ENCODE data around the gene NAT10. TPM values are rescaled to one million over a fixed set of nuclear protein-coding genes. Genes with fewer than 3 reads are reported as not detected.

Gene NAT10
- total RNA-seq, 2 experiments from 2014 or later, result 142 to 147 TPM

- intact Hi-C loops (cut with DNase I, micrococcal nuclease), result no loop called here
- Mint-ChIP-seq H3K27ac (no peak overlapping the region), H3K9me3 (ENCODE audit: low read depth) (no peaks in the 10 kb centered on the region), H3K27me3 (peaks cover 2% of the 10 kb centered on the region), H3K36me3 (ENCODE audit: low read depth) (no peaks in the 10 kb centered on the region), H3K4me3 (no peak overlapping the region), H3K4me1 (peaks cover 2% of the 10 kb centered on the region)
- ChIA-PET CTCF (interaction anchor here (0.8 to 1.3 kb wide), 6 partner anchors 8 to 180 kb away, joined by 3 to 6 read pairs (median 4); partner anchors contain the start of gene ABTB2), POLR2A (interaction anchor here (0.5 kb wide), 1 partner anchor 202 kb away, joined by 8 read pairs; no protein-coding TSS in a partner anchor)
- no peak for DNase-seq
- no peak for ATAC-seq
Measured at GRCh38 chr11:34181856-34182405, 76.5 kb downstream of the NAT10 start.

- ATAC-seq, result no peak
- no peak overlapping the region for H3K4me3 Mint-ChIP-seq
- no peak for DNase-seq
- H3K36me3 Mint-ChIP-seq (ENCODE audit: low read depth), result no peaks in the 10 kb centered on the region
- peaks cover 2% of the 10 kb centered on the region for H3K27me3 Mint-ChIP-seq
- intact Hi-C loops (cut with DNase I, micrococcal nuclease), result no loop called here
- POLR2A ChIA-PET, result interaction anchor here (0.5 kb wide), 1 partner anchor 201 kb away, joined by 8 read pairs; no protein-coding TSS in a partner anchor
- no peak overlapping the region for H3K27ac Mint-ChIP-seq
- CTCF ChIA-PET, result interaction anchor here (0.8 to 1.1 kb wide), 4 partner anchors 8 to 180 kb away, joined by 3 to 6 read pairs (median 3); partner anchors contain the start of gene ABTB2
- peaks cover 2% of the 10 kb centered on the region for H3K4me1 Mint-ChIP-seq
- no peaks in the 10 kb centered on the region for H3K9me3 Mint-ChIP-seq (ENCODE audit: low read depth)
Measured at GRCh38 chr11:34182425-34182824, 77.0 kb downstream of the NAT10 start.

- H3K9me3 Mint-ChIP-seq (ENCODE audit: low read depth), result no peaks in the 10 kb centered on the region
- no peaks in the 10 kb centered on the region for H3K36me3 Mint-ChIP-seq (ENCODE audit: low read depth)
- H3K4me1 Mint-ChIP-seq, result peaks cover 2% of the 10 kb centered on the region
- DNase-seq (no peak), ATAC-seq (peak; percentile 59)
- CTCF ChIA-PET, result interaction anchor here (0.8 to 3.8 kb wide), 5 partner anchors 9 to 179 kb away, joined by 3 to 16 read pairs (median 3); partner anchors contain the start of gene ABTB2
- H3K4me3 Mint-ChIP-seq, result no peak overlapping the region
- H3K27ac Mint-ChIP-seq, result no peak overlapping the region
- no peaks in the 10 kb centered on the region for H3K27me3 Mint-ChIP-seq
- POLR2A ChIA-PET, result no interaction called here
- intact Hi-C loops (cut with DNase I, micrococcal nuclease), result no loop called here
Measured at GRCh38 chr11:34182921-34183685, 77.7 kb downstream of the NAT10 start.

DNA sequence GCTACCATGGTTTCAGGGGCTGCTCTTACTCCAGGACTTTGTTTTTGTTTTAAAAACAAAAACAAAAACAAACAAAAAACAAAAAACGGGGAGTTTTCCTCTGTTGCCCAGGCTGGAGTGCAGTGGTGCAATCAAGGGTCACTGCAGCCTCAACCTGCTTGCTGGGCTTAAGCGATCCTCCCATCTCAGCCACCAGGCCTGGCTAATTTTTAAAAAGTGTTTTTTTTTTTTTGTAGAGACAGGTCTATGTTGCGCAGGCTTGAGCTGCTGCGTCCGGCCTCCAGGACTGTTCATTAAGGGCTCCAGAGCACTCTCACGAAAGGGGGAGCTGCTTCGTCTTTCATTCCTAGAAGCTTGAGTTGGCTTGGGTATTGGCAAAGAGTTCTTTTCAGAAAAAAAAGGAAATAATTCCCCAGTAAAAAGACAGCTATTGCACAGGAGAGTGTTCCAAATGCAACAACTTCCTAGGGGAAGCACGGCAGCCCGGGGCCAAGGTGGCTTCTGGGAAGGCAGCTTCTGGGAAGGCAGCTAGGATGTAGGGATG, 78.5 kb downstream of the NAT10 start:
- Mint-ChIP-seq H3K9me3 (ENCODE audit: low read depth) (no peaks in the 10 kb centered on the region), H3K27me3 (no peaks in the 10 kb centered on the region), H3K36me3 (ENCODE audit: low read depth) (no peaks in the 10 kb centered on the region), H3K4me3 (no peak overlapping the region), H3K4me1 (peaks cover 2% of the 10 kb centered on the region), H3K27ac (no peak overlapping the region)
- ATAC-seq (no peak), DNase-seq (no peak)
- POLR2A ChIA-PET, result no interaction called here
- CTCF ChIA-PET, result interaction anchor here (0.9 to 3.8 kb wide), 2 partner anchors 10 to 173 kb away, joined by 4 to 16 read pairs; partner anchors contain the start of gene ABTB2
- intact Hi-C loops (cut with DNase I, micrococcal nuclease), result no loop called here

- Mint-ChIP-seq H3K9me3 (ENCODE audit: low read depth) (no peaks in the 10 kb centered on the region), H3K4me1 (peaks cover 2% of the 10 kb centered on the region), H3K27ac (no peak overlapping the region), H3K27me3 (no peaks in the 10 kb centered on the region), H3K36me3 (ENCODE audit: low read depth) (no peaks in the 10 kb centered on the region), H3K4me3 (no peak overlapping the region)
- ChIA-PET CTCF (interaction anchor here (0.9 to 3.8 kb wide), 2 partner anchors 10 to 173 kb away, joined by 4 to 16 read pairs; partner anchors contain the start of gene ABTB2), POLR2A (no interaction called here)
- ATAC-seq (no peak), DNase-seq (no peak)
- intact Hi-C loops (cut with DNase I, micrococcal nuclease), result no loop called here
Measured at GRCh38 chr11:34184505-34185015, 79.1 kb downstream of the NAT10 start.

GRCh38 chr11:34185926-34186841, 80.8 kb downstream of the NAT10 start:
- Mint-ChIP-seq H3K36me3 (ENCODE audit: low read depth) (no peaks in the 10 kb centered on the region), H3K4me1 (peaks cover 2% of the 10 kb centered on the region)

DNA sequence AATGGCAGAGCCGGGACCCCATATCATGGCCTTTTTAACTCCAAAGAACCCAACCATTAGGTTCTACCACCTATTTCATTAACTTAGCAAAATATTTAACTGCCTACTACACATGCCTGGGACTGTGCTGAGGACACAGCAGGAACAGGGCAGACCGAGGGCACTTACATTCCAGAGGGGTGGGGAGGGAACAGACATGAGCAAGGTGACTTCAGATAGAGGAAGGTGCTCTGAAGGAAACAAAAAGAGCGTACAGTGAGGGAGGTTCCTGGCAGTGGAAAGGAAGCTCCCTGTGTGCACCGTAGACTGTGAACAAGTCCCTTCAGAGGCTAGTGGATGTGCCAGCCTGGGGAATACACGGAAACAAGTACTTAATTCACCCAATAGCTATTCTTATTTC, 82.8 kb downstream of the NAT10 start:
- no peak overlapping the region for H3K4me3 Mint-ChIP-seq
- no peaks in the 10 kb centered on the region for H3K27me3 Mint-ChIP-seq
- no peaks in the 10 kb centered on the region for H3K9me3 Mint-ChIP-seq (ENCODE audit: low read depth)
- intact Hi-C loops (cut with DNase I, micrococcal nuclease), result no loop called here
- POLR2A ChIA-PET, result no interaction called here
- ATAC-seq (no peak), DNase-seq (no peak)
- no peak overlapping the region for H3K27ac Mint-ChIP-seq
- CTCF ChIA-PET, result interaction anchor here (0.6 to 2.0 kb wide), 2 partner anchors 14 to 275 kb away, joined by 4 to 8 read pairs; no protein-coding TSS in a partner anchor
- peaks cover 5% of the 10 kb centered on the region for H3K4me1 Mint-ChIP-seq
- no peaks in the 10 kb centered on the region for H3K36me3 Mint-ChIP-seq (ENCODE audit: low read depth)

More at GRCh38 chr11:34185926-34186841, 80.8 kb downstream of the NAT10 start:
- CTCF ChIA-PET, result interaction anchor here (0.5 to 3.8 kb wide), 4 partner anchors 10 to 162 kb away, joined by 3 to 16 read pairs (median 3); no protein-coding TSS in a partner anchor
- ATAC-seq (no peak), DNase-seq (no peak)
- Mint-ChIP-seq H3K27me3 (no peaks in the 10 kb centered on the region), H3K9me3 (ENCODE audit: low read depth) (no peaks in the 10 kb centered on the region), H3K27ac (no peak overlapping the region), H3K4me3 (no peak overlapping the region)
- POLR2A ChIA-PET, result no interaction called here
- intact Hi-C loops (cut with DNase I, micrococcal nuclease), result no loop called here

DNA sequence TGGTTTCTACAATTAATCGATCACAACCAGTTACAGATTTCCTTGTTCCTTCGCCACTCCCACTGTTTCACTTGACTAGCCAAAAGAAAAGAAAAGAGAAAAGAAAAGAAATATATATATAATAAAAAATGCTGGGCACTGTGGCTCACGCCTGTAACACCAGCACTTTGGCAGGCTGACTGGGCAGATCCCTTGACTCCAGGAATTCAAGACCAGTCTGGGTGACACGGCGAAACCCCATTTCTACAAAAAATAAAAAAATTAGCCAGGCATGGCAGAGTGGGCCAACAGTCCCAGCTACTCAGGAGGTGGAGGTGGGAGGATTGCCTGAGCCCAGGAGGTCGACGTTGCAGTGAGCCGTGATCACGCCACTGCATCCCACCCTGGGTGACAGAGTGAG, 83.8 kb downstream of the NAT10 start:
- POLR2A ChIA-PET, result no interaction called here
- CTCF ChIA-PET, result no interaction called here
- intact Hi-C loops (cut with DNase I, micrococcal nuclease), result no loop called here
- peaks cover 5% of the 10 kb centered on the region for H3K4me1 Mint-ChIP-seq
- no peak overlapping the region for H3K27ac Mint-ChIP-seq
- no peaks in the 10 kb centered on the region for H3K27me3 Mint-ChIP-seq
- H3K9me3 Mint-ChIP-seq (ENCODE audit: low read depth), result no peaks in the 10 kb centered on the region
- no peak for DNase-seq
- no peak for ATAC-seq
- no peak overlapping the region for H3K4me3 Mint-ChIP-seq
- H3K36me3 Mint-ChIP-seq (ENCODE audit: low read depth), result no peaks in the 10 kb centered on the region

- Mint-ChIP-seq H3K36me3 (ENCODE audit: low read depth) (no peaks in the 10 kb centered on the region), H3K4me3 (no peak overlapping the region), H3K4me1 (peaks cover 5% of the 10 kb centered on the region), H3K27me3 (no peaks in the 10 kb centered on the region), H3K27ac (no peak overlapping the region), H3K9me3 (ENCODE audit: low read depth) (no peaks in the 10 kb centered on the region)
- intact Hi-C loops (cut with DNase I, micrococcal nuclease), result no loop called here
- ChIA-PET POLR2A (no interaction called here), CTCF (interaction anchor here (1.6 kb wide), 1 partner anchor 16 kb away, joined by 6 read pairs; no protein-coding TSS in a partner anchor)
- ATAC-seq (no peak), DNase-seq (no peak)
Measured at GRCh38 chr11:34190192-34191139, 85.0 kb downstream of the NAT10 start.

- POLR2A ChIA-PET, result no interaction called here
- H3K9me3 Mint-ChIP-seq (ENCODE audit: low read depth), result no peaks in the 10 kb centered on the region
- no peak overlapping the region for H3K27ac Mint-ChIP-seq
- H3K36me3 Mint-ChIP-seq (ENCODE audit: low read depth), result no peaks in the 10 kb centered on the region
- DNase-seq (no peak), ATAC-seq (peak; percentile 38)
- intact Hi-C loops (cut with DNase I, micrococcal nuclease), result no loop called here
- CTCF ChIA-PET, result interaction anchor here (0.6 kb wide), 1 partner anchor 31 kb away, joined by 3 read pairs; no protein-coding TSS in a partner anchor
- peaks cover 5% of the 10 kb centered on the region for H3K4me1 Mint-ChIP-seq
- H3K27me3 Mint-ChIP-seq, result no peaks in the 10 kb centered on the region
- no peak overlapping the region for H3K4me3 Mint-ChIP-seq
Measured at GRCh38 chr11:34191578-34191977, 86.1 kb downstream of the NAT10 start.
